GM12878 (cell line): ENCODE data around the gene DEUP1. TPM values are rescaled to one million over a fixed set of nuclear protein-coding genes. Genes with fewer than 3 reads are reported as not detected.

Experiments
- ATAC-seq: fragments of 200-7000 bp; cut with Tn5 transposase; 3 replicates; pipeline ENCODE4 v1.9.1; 2020; ENCODE audit warnings: mild to moderate bottlenecking, moderate library complexity
- BruUV-seq: library from RNA; stranded (reverse); fragments of 400-500 nt; replicated peaks from 2 replicates; lab custom pipeline; 2021; lab: Mats Ljungman, UMichigan
- CTCF ChIA-PET: fragments of 300-600 bp; sonication (Branson Sonifier 250); formaldehyde crosslinking; extraction: SDS; loops from one replicate; lab custom pipeline; 2021; ENCODE audit warnings: inconsistent platforms; lab: Yijun Ruan, JAX
- POLR2A ChIA-PET: fragments of 350-600 bp; formaldehyde crosslinking; extraction: SDS; loops from one replicate; lab custom pipeline; 2021; ENCODE audit warnings: inconsistent platforms; lab: Charles Lee
- RAD21 ChIA-PET: fragments of 300-600 bp; sonication (Branson Sonifier 250); formaldehyde crosslinking; loops from one replicate; lab custom pipeline; 2023; ENCODE audit warnings: antibody characterized with exemption; ENCODE audit not compliant: unreplicated experiment; lab: Charles Lee
- SMC1A ChIA-PET: fragments of 300-600 bp; sonication (Branson Sonifier 250); formaldehyde crosslinking; loops from one replicate; lab custom pipeline; 2023; ENCODE audit not compliant: unreplicated experiment, uncharacterized antibody; lab: Charles Lee
- DNase-seq: peaks from one replicate; pipeline ENCODE4 v3.0.0-alpha.2; 2011; ENCODE audit warnings: low read depth, low spot score
- FAIRE-seq: peaks from 3 replicates; lab custom pipeline; 2011; peaks lifted over from hg19 to GRCh38; lab: Jason Lieb, UNC
- H2AFZ ChIP-seq: 2 replicates; pipeline ENCODE4 v1.6.0; 2011; ENCODE audit warnings: low read depth, low read length, control low read depth; ENCODE audit not compliant: control insufficient read depth
- H3K27ac ChIP-seq: 2 replicates; pipeline ENCODE4 v1.5.1; 2011; ENCODE audit warnings: control low read depth; ENCODE audit not compliant: control insufficient read depth, insufficient read depth
- H3K27me3 ChIP-seq, 2 experiments: replicated peaks in 1 of 2; 2 replicates each; pipeline versions ENCODE4 v1.6.0 to v1.6.1; 2011; ENCODE audit warnings: low read length in 1 of 2; ENCODE audit not compliant: control insufficient read depth in 2 of 2, insufficient read depth in 2 of 2
- H3K36me3 ChIP-seq, 2 experiments: 2 replicates each; pipeline ENCODE4 v1.5.1; 2011; ENCODE audit warnings: low read length in 1 of 2; ENCODE audit not compliant: control insufficient read depth in 2 of 2, insufficient read depth in 2 of 2
- H3K4me1 ChIP-seq: 2 replicates; pipeline ENCODE4 v1.6.1; 2011; ENCODE audit warnings: mild to moderate bottlenecking, low read length, moderate library complexity, mixed read lengths; ENCODE audit not compliant: control insufficient read depth, insufficient read depth
- H3K4me2 ChIP-seq: 2 replicates; pipeline ENCODE4 v1.6.0; 2011; ENCODE audit warnings: control low read depth; ENCODE audit not compliant: control insufficient read depth, insufficient read depth
- H3K4me3 ChIP-seq: fragments of 200-600 bp; sonication (generic); 2 replicates; pipeline ENCODE4 v1.5.1; 2016
- H3K79me2 ChIP-seq: 2 replicates; pipeline ENCODE4 v1.6.0; 2011; ENCODE audit warnings: low read length; ENCODE audit not compliant: control insufficient read depth, insufficient read depth
- H3K9ac ChIP-seq: 2 replicates; pipeline ENCODE4 v1.8.0; 2011; ENCODE audit warnings: low read length, control low read depth, mixed read lengths; ENCODE audit not compliant: control insufficient read depth, insufficient read depth
- H3K9me3 ChIP-seq: replicated peaks from 3 replicates; pipeline ENCODE4 v1.5.1; 2011; ENCODE audit warnings: mild to moderate bottlenecking, low read length; ENCODE audit not compliant: control insufficient read depth, insufficient read depth
- H4K20me1 ChIP-seq: 2 replicates; pipeline ENCODE4 v1.6.0; 2011; ENCODE audit not compliant: control insufficient read depth, insufficient read depth
- BRCA1 ChIP-seq: IDR thresholded peaks from 2 replicates; pipeline ENCODE4 v1.6.1; 2011; ENCODE audit warnings: low read depth, low read length, improper control_type of control experiment
- CREM ChIP-seq: IDR thresholded peaks from 2 replicates; pipeline ENCODE4 v1.6.1; 2014; ENCODE audit warnings: antibody characterized with exemption, low read depth
- KAT2A ChIP-seq: conservative IDR thresholded peaks from 2 replicates; pipeline ENCODE4 v1.6.1; 2011; ENCODE audit warnings: low read depth, low read length; ENCODE audit not compliant: control insufficient read depth
- MTA3 ChIP-seq: IDR thresholded peaks from 2 replicates; pipeline ENCODE4 v1.6.1; 2012; ENCODE audit warnings: low read length, inconsistent platforms, borderline replicate concordance
- MYC ChIP-seq: IDR thresholded peaks from 2 replicates; pipeline ENCODE4 v1.6.1; 2011; ENCODE audit warnings: mild to moderate bottlenecking, low read length, moderate library complexity, inconsistent platforms; ENCODE audit not compliant: insufficient read depth, insufficient replicate concordance, insufficient read length, severe bottlenecking
- NFYA ChIP-seq: IDR thresholded peaks from 2 replicates; pipeline ENCODE4 v1.6.1; 2011; ENCODE audit warnings: low read depth, mild to moderate bottlenecking, low read length, improper control_type of control experiment, borderline replicate concordance
- NR2F1 ChIP-seq: fragments of 450-650 bp; conservative IDR thresholded peaks from 2 replicates; pipeline ENCODE4 v1.6.1; 2017; ENCODE audit warnings: mild to moderate bottlenecking
- PAX5 ChIP-seq: IDR thresholded peaks from 2 replicates; pipeline ENCODE4 v1.6.1; 2011; ENCODE audit warnings: low read depth, low read length, borderline replicate concordance
- POLR2AphosphoS2 ChIP-seq: IDR thresholded peaks from 2 replicates; pipeline ENCODE4 v1.6.1; 2011; ENCODE audit warnings: low read depth, mild to moderate bottlenecking, low read length, improper control_type of control experiment, moderate library complexity
- RB1 ChIP-seq: fragments of 450-650 bp; formaldehyde crosslinking; IDR thresholded peaks from 2 replicates; pipeline ENCODE4 v1.6.1; 2017; ENCODE audit warnings: mild to moderate bottlenecking, borderline replicate concordance
- SP1 ChIP-seq: IDR thresholded peaks from one replicate; pipeline ENCODE4 v1.6.1; 2011; ENCODE audit warnings: low read depth, low read length
- YY1 ChIP-seq: IDR thresholded peaks from 2 replicates; pipeline ENCODE4 v1.6.1; 2011; ENCODE audit warnings: low read depth, mild to moderate bottlenecking, low read length
- ZNF207 ChIP-seq: fragments of 450-650 bp; IDR thresholded peaks from 2 replicates; pipeline ENCODE4 v1.6.1; 2014; ENCODE audit warnings: antibody characterized with exemption, mild to moderate bottlenecking, borderline replicate concordance
- WGBS: methylation state at CpG from one replicate; pipeline ENCODE4 v1.1.6; 2016; ENCODE audit warnings: low lambda C conversion rate; ENCODE audit not compliant: insufficient replicate concordance, insufficient coverage; ENCODE audit errors: missing lambda C conversion rate; 5-methylcytosine and 5-hydroxymethylcytosine counted together
- in situ Hi-C: fragments of 300-500 bp; cut with MboI; formaldehyde crosslinking; loops from 9 replicates; pipeline ENCODE4 v1.14.3; 2018; ENCODE audit warnings: mixed read lengths
- intact Hi-C: fragments of 100-400 bp; cut with micrococcal nuclease; formaldehyde crosslinking; loops from one replicate; pipeline ENCODE4 v1.14.2; 2022; ENCODE audit not compliant: unreplicated experiment
- polyA plus RNA-seq, 11 experiments: library from polyadenylated mRNA; depleted of rRNA in 4 of 11; unstranded in 6 of 11; stranded (reverse) in 5 of 11; fragments of >200 nt; fragmentation: Nextera tagmentation in 4 of 11; fragmentation: Illumina TruSeq in 1 of 11; extraction: Ambion mirVana in 4 of 11; extraction: Trizol in 1 of 11; gene quantifications; 1 replicate in 1 of 11; 2 replicates in 10 of 11; pipeline versions ENCODE4 v1.2.1 to v1.2.3, GENCODE V29; 2011 to 2016; ENCODE audit warnings: inconsistent platforms in 2 of 11, missing spikeins in 2 of 11, low read depth in 1 of 11
- total RNA-seq, 4 experiments: library from RNA; depleted of rRNA in 3 of 4; stranded (reverse); fragments of >200 nt in 3 of 4; fragmentation: Illumina TruSeq in 1 of 4; extraction: Trizol in 1 of 4; gene quantifications; 2 replicates each; pipeline versions ENCODE4 v1.2.1 to v1.2.3, GENCODE V29; 2013 to 2021
- TF ChIP-seq, protein P1 (sequence below): fragments of 450-650 bp; conservative IDR thresholded peaks from 2 replicates; pipeline ENCODE4 v1.6.1; 2017; ENCODE audit warnings: mild to moderate bottlenecking, moderate library complexity
- TF ChIP-seq, protein P2 (sequence below): fragments of 450-650 bp; IDR thresholded peaks from 2 replicates; pipeline ENCODE4 v1.6.1; 2017; ENCODE audit warnings: mild to moderate bottlenecking, moderate library complexity

The DEUP1 gene
- total and polyA plus RNA-seq, 10 of the 15 experiments (the other 5 are each of a cell fraction or from before 2014, with no cell fraction given) = 0.12 TPM; not detected in 9

DNA sequence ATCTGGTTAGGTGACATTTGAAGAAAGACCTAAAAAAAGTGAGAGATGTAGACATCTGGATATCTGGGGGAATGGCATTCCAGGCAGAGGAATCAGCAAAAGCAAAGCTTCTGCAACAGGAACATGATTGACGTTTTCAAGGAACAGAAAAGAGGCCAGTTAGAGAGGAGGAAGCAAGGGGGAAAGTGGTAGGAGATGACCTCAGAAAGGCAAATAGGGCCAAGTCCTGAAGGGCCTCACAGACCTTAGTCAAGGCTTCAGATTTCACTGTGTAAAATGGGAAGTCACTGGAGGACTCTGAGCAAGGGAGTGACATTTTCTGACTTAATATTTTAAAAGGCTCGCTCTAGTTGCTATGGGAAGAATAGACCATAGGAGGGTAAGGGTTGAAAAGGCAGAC lies 9.7 kb downstream of the DEUP1 start:
- no peak for ATAC-seq
- in situ Hi-C loops (no loop called here), intact Hi-C loops (no loop called here)
- H3K9me3 ChIP-seq = no peaks in the 10 kb centered on the region
- no peak overlapping the region for H3K4me3 ChIP-seq
- no peaks in the 10 kb centered on the region for H3K27me3 ChIP-seq
- no peaks in the 10 kb centered on the region for H4K20me1 ChIP-seq
- BruUV-seq = no TSS peak
- H3K4me1 ChIP-seq = no peaks in the 10 kb centered on the region
- FAIRE-seq = no peak
- H2AFZ ChIP-seq = no peak overlapping the region
- no peak for DNase-seq
- 0% methylated on average over 2 of the region's 2 CpGs for WGBS
- TF ChIP-seq NFYA (no peak), ZNF207 (no peak), PAX5 (no peak), MYC (no peak), POLR2AphosphoS2 (no peak), KAT2A (no peak), MTA3 (no peak), YY1 (no peak), SP1 (no peak), CREM (no peak), NR2F1 (no peak), RB1 (no peak), BRCA1 (no peak)
- TF ChIP-seq, protein P1, sequence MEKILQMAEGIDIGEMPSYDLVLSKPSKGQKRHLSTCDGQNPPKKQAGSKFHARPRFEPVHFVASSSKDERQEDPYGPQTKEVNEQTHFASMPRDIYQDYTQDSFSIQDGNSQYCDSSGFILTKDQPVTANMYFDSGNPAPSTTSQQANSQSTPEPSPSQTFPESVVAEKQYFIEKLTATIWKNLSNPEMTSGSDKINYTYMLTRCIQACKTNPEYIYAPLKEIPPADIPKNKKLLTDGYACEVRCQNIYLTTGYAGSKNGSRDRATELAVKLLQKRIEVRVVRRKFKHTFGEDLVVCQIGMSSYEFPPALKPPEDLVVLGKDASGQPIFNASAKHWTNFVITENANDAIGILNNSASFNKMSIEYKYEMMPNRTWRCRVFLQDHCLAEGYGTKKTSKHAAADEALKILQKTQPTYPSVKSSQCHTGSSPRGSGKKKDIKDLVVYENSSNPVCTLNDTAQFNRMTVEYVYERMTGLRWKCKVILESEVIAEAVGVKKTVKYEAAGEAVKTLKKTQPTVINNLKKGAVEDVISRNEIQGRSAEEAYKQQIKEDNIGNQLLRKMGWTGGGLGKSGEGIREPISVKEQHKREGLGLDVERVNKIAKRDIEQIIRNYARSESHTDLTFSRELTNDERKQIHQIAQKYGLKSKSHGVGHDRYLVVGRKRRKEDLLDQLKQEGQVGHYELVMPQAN = no peak
- TF ChIP-seq, protein P2, sequence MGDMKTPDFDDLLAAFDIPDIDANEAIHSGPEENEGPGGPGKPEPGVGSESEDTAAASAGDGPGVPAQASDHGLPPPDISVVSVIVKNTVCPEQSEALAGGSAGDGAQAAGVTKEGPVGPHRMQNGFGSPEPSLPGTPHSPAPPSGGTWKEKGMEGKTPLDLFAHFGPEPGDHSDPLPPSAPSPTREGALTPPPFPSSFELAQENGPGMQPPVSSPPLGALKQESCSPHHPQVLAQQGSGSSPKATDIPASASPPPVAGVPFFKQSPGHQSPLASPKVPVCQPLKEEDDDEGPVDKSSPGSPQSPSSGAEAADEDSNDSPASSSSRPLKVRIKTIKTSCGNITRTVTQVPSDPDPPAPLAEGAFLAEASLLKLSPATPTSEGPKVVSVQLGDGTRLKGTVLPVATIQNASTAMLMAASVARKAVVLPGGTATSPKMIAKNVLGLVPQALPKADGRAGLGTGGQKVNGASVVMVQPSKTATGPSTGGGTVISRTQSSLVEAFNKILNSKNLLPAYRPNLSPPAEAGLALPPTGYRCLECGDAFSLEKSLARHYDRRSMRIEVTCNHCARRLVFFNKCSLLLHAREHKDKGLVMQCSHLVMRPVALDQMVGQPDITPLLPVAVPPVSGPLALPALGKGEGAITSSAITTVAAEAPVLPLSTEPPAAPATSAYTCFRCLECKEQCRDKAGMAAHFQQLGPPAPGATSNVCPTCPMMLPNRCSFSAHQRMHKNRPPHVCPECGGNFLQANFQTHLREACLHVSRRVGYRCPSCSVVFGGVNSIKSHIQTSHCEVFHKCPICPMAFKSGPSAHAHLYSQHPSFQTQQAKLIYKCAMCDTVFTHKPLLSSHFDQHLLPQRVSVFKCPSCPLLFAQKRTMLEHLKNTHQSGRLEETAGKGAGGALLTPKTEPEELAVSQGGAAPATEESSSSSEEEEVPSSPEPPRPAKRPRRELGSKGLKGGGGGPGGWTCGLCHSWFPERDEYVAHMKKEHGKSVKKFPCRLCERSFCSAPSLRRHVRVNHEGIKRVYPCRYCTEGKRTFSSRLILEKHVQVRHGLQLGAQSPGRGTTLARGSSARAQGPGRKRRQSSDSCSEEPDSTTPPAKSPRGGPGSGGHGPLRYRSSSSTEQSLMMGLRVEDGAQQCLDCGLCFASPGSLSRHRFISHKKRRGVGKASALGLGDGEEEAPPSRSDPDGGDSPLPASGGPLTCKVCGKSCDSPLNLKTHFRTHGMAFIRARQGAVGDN = no peak
- RAD21 ChIA-PET = no interaction called here
- H3K4me2 ChIP-seq = no peak overlapping the region
- SMC1A ChIA-PET = interaction anchor here (1.4 to 1.7 kb wide), 2 partner anchors 9 to 32 kb away, joined by 3 to 5 read pairs; no protein-coding TSS in a partner anchor
- CTCF ChIA-PET = no interaction called here
- H3K9ac ChIP-seq = no peak overlapping the region
- POLR2A ChIA-PET = no interaction called here
- H3K27ac ChIP-seq = no peak overlapping the region
- no peaks in the 10 kb centered on the region for H3K79me2 ChIP-seq
- no peaks in the 10 kb centered on the region for H3K36me3 ChIP-seq
